Hepatocyte (in vitro differentiated cells): ENCODE results near the gene ITPKB. TPM values are rescaled to one million over a fixed set of nuclear protein-coding genes. Genes with fewer than 3 reads are reported as not detected.

Experiments used
- DNase-seq: peaks from one replicate; pipeline ENCODE4 v3.0.0-alpha.2; 2016; ENCODE audit warnings: low spot score
- H2AFZ ChIP-seq: fragments of 200-600 bp; sonication (generic); 2 replicates; pipeline ENCODE4 v1.6.0; 2016; ENCODE audit warnings: antibody characterized with exemption, mild to moderate bottlenecking
- H3K27ac ChIP-seq: fragments of 200-600 bp; sonication (generic); 2 replicates; pipeline ENCODE4 v1.5.1; 2016; ENCODE audit warnings: mild to moderate bottlenecking
- H3K27me3 ChIP-seq: fragments of 200-600 bp; sonication (generic); 2 replicates; pipeline ENCODE4 v1.6.1; 2016
- H3K36me3 ChIP-seq: fragments of 200-600 bp; sonication (generic); replicated peaks from 2 replicates; pipeline ENCODE4 v1.5.1; 2016; ENCODE audit warnings: low read depth; ENCODE audit not compliant: insufficient read depth
- H3K4me1 ChIP-seq: fragments of 200-600 bp; sonication (generic); 2 replicates; pipeline ENCODE4 v1.5.1; 2016; ENCODE audit warnings: mild to moderate bottlenecking, moderate library complexity; ENCODE audit not compliant: insufficient read depth
- H3K4me2 ChIP-seq: fragments of 200-600 bp; sonication (generic); 2 replicates; pipeline ENCODE4 v1.6.0; 2016
- H3K4me3 ChIP-seq: fragments of 200-600 bp; sonication (generic); 2 replicates; pipeline ENCODE4 v1.5.1; 2016; ENCODE audit warnings: mild to moderate bottlenecking
- H3K79me2 ChIP-seq: fragments of 200-600 bp; sonication (generic); 2 replicates; pipeline ENCODE4 v1.6.0; 2017; ENCODE audit warnings: mild to moderate bottlenecking
- H3K9me2 ChIP-seq: fragments of 200-600 bp; sonication (generic); replicated peaks from 2 replicates; pipeline ENCODE4 v1.6.0; 2017; ENCODE audit warnings: mild to moderate bottlenecking; ENCODE audit not compliant: insufficient read depth
- H3K9me3 ChIP-seq: fragments of 200-600 bp; sonication (generic); 2 replicates; pipeline ENCODE4 v1.5.1; 2016; ENCODE audit warnings: low read depth, mild to moderate bottlenecking
- H4K20me1 ChIP-seq: fragments of 200-600 bp; sonication (generic); 2 replicates; pipeline ENCODE4 v1.6.0; 2016; ENCODE audit warnings: mild to moderate bottlenecking; ENCODE audit not compliant: insufficient read depth, poor library complexity, severe bottlenecking
- CTCF ChIP-seq: fragments of 200-600 bp; sonication (generic); IDR thresholded peaks from 2 replicates; pipeline ENCODE4 v1.5.1; 2016; ENCODE audit warnings: antibody characterized with exemption, mild to moderate bottlenecking; ENCODE audit not compliant: poor library complexity
- EZH2 ChIP-seq: fragments of 200-600 bp; sonication (generic); IDR thresholded peaks from 2 replicates; pipeline ENCODE4 v1.6.1; 2016; ENCODE audit warnings: antibody characterized with exemption, mild to moderate bottlenecking, borderline replicate concordance
- EZH2phosphoT487 ChIP-seq: fragments of 200-600 bp; sonication (generic); IDR thresholded peaks from one replicate; pipeline ENCODE4 v1.6.1; 2018; ENCODE audit warnings: antibody characterized with exemption, mild to moderate bottlenecking, low read depth, moderate library complexity; ENCODE audit not compliant: unreplicated experiment, severe bottlenecking
- WGBS: methylation state at CpG from one replicate; pipeline ENCODE4 v1.1.6; 2016; ENCODE audit warnings: low lambda C conversion rate; ENCODE audit errors: missing lambda C conversion rate; 5-methylcytosine and 5-hydroxymethylcytosine counted together
- polyA plus RNA-seq: library from polyadenylated mRNA; unstranded; fragments of >200 nt; fragmentation: Nextera tagmentation; extraction: Ambion mirVana; gene quantifications from 2 replicates; pipeline ENCODE4 v1.2.1, GENCODE V29; 2016
- total RNA-seq: library from RNA; depleted of rRNA; stranded (reverse); fragments of >200 nt; gene quantifications from 2 replicates; pipeline ENCODE4 v1.2.3, GENCODE V29; 2014

The ITPKB gene
- total and polyA plus RNA-seq, 2 experiments from 2014 or later: 11.0 to 13.8 TPM

- 94% methylated on average over 6 of the region's 6 CpGs for WGBS
- H3K9me2 ChIP-seq: no peaks in the 10 kb centered on the region
- H2AFZ ChIP-seq: no peak overlapping the region
- H3K36me3 ChIP-seq: no peaks in the 10 kb centered on the region
- H4K20me1 ChIP-seq: no peaks in the 10 kb centered on the region
- TF ChIP-seq EZH2: no peak
- no peak for TF ChIP-seq EZH2phosphoT487
- no peak for TF ChIP-seq CTCF
- H3K27me3 ChIP-seq: no peaks in the 10 kb centered on the region
- peaks cover 7% of the 10 kb centered on the region for H3K79me2 ChIP-seq
- H3K4me3 ChIP-seq: no peak overlapping the region
- no peak for DNase-seq
- H3K27ac ChIP-seq: no peak overlapping the region
- peaks cover 7% of the 10 kb centered on the region for H3K4me1 ChIP-seq
- no peak overlapping the region for H3K4me2 ChIP-seq
- no peaks in the 10 kb centered on the region for H3K9me3 ChIP-seq
These were observed 28.6 kb downstream of the ITPKB start for GRCh38 chr1:226710501-226710900.

DNA sequence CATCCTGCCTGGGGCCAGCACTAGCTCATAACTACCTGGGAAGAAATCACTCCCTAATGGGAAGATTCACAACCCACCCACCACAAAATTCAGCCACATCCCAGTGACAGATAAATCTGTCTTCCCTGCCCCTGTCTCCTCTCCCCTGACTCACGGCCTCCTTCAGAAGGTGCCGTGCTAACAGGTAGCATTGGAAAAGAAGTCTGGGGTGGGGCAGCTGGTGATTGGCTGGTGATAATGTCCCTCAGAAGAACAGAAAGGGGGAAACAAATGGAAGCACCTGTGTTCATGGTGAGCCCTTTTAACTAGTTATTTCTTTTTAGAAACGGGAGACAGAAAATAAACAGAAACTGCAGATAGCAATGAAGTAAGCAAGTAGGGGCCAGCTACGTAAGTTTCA is 29.1 kb downstream of the ITPKB start:
- H3K9me2 ChIP-seq: no peaks in the 10 kb centered on the region
- no peak overlapping the region for H3K27ac ChIP-seq
- H4K20me1 ChIP-seq: no peaks in the 10 kb centered on the region
- peaks cover 7% of the 10 kb centered on the region for H3K4me1 ChIP-seq
- H2AFZ ChIP-seq: no peak overlapping the region
- no peak overlapping the region for H3K4me3 ChIP-seq
- no peaks in the 10 kb centered on the region for H3K27me3 ChIP-seq
- no peak overlapping the region for H3K4me2 ChIP-seq
- 87% methylated on average over 4 of the region's 4 CpGs for WGBS
- DNase-seq: no peak
- H3K9me3 ChIP-seq: no peaks in the 10 kb centered on the region
- H3K36me3 ChIP-seq: no peaks in the 10 kb centered on the region
- no peak for TF ChIP-seq EZH2phosphoT487
- no peak for TF ChIP-seq EZH2
- TF ChIP-seq CTCF: no peak
- peaks cover 7% of the 10 kb centered on the region for H3K79me2 ChIP-seq

DNA sequence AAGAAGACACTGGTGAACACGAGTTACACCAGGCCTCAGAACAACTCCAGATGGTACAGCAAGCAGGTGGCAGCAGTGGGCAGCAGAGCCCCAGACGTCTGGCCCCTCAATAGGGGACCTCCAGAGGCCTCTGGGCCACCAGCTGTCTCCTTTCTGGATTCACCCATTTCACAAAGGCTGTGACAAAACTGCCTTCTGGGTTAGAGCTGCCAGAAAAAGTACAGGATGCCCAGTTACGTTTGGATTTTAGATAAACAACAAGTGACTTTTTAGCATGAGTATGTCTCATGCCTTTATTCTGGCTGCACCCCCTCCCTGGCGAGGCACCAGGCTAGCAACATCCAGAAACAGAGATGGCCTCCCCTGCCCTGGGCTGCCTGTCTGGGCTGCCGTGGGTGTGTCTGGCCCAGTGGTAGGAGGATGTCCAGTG is 30.1 kb downstream of the ITPKB start:
- TF ChIP-seq EZH2 (no peak), EZH2phosphoT487 (no peak), CTCF (no peak)
- peaks cover 8% of the 10 kb centered on the region for H3K4me1 ChIP-seq
- H3K4me2 ChIP-seq: no peak overlapping the region
- no peaks in the 10 kb centered on the region for H3K36me3 ChIP-seq
- no peaks in the 10 kb centered on the region for H3K27me3 ChIP-seq
- no peak for DNase-seq
- H3K9me3 ChIP-seq: no peaks in the 10 kb centered on the region
- no peaks in the 10 kb centered on the region for H3K9me2 ChIP-seq
- no peaks in the 10 kb centered on the region for H4K20me1 ChIP-seq
- peak overlapping the region; percentile 53 for H3K27ac ChIP-seq
- 72% methylated on average over 5 of the region's 5 CpGs for WGBS
- H2AFZ ChIP-seq: no peak overlapping the region
- peaks cover 4% of the 10 kb centered on the region for H3K79me2 ChIP-seq
- H3K4me3 ChIP-seq: no peak overlapping the region

- Histone ChIP-seq H3K27me3 (no peaks in the 10 kb centered on the region), H3K9me2 (no peaks in the 10 kb centered on the region), H3K4me1 (peaks cover 12% of the 10 kb centered on the region), H3K27ac (peak overlapping the region; percentile 53), H2AFZ (no peak overlapping the region), H3K36me3 (no peaks in the 10 kb centered on the region), H3K4me3 (no peak overlapping the region), H3K79me2 (peaks cover 4% of the 10 kb centered on the region), H3K9me3 (no peaks in the 10 kb centered on the region), H4K20me1 (no peaks in the 10 kb centered on the region), H3K4me2 (no peak overlapping the region)
- peak; percentile 60 for DNase-seq
- TF ChIP-seq CTCF (no peak), EZH2 (no peak), EZH2phosphoT487 (no peak)
- WGBS: 55% methylated on average over 6 of the region's 6 CpGs
These were observed 30.7 kb downstream of the ITPKB start for GRCh38 chr1:226708342-226708780.
